H1 (cell line): ENCODE results near the gene SBK2. TPM values are rescaled to one million over a fixed set of nuclear protein-coding genes. Genes with fewer than 3 reads are reported as not detected.

Source experiments
- CBX8 ChIP-seq: fragments of 300-800, 300-1000 bp; sonication (generic); IDR thresholded peaks from 2 replicates; pipeline ENCODE4 v1.7.1; 2016; ENCODE audit warnings: low read depth, low read length, borderline replicate concordance
- CTBP2 ChIP-seq: IDR thresholded peaks from 2 replicates; pipeline ENCODE4 v1.7.0; 2011; ENCODE audit warnings: borderline replicate concordance, mild to moderate bottlenecking, moderate library complexity, mixed read lengths, low read length; ENCODE audit not compliant: insufficient read depth, insufficient read length
- FOSL1 ChIP-seq: IDR thresholded peaks from 2 replicates; pipeline ENCODE4 v1.6.1; 2011; ENCODE audit warnings: mild to moderate bottlenecking, low read depth, low read length, moderate library complexity; ENCODE audit not compliant: insufficient read depth
- GTF2F1 ChIP-seq: IDR thresholded peaks from 2 replicates; pipeline ENCODE4 v1.6.1; 2012; ENCODE audit warnings: low read depth, low read length, improper control_type of control experiment, borderline replicate concordance
- JUND ChIP-seq: IDR thresholded peaks from 2 replicates; pipeline ENCODE4 v1.6.1; 2011; ENCODE audit warnings: mild to moderate bottlenecking, improper control_type of control experiment, low read length
- SAP30 ChIP-seq: fragments of 300-600 bp; sonication (generic); IDR thresholded peaks from 2 replicates; pipeline ENCODE4 v1.7.1; 2012; ENCODE audit warnings: low read length, moderate library complexity, mild to moderate bottlenecking, inconsistent platforms; ENCODE audit not compliant: insufficient read depth, insufficient replicate concordance
- TAF1 ChIP-seq: IDR thresholded peaks from 2 replicates; pipeline ENCODE4 v1.6.1; 2011; ENCODE audit warnings: mild to moderate bottlenecking, low read depth, low read length
- TEAD4 ChIP-seq: IDR thresholded peaks from 2 replicates; pipeline ENCODE4 v1.6.1; 2012; ENCODE audit warnings: low read depth, low read length, inconsistent platforms, mixed read lengths
- polyA plus RNA-seq, 7 experiments: library from polyadenylated mRNA; depleted of rRNA in 3 of 7; stranded (reverse) in 5 of 7; unstranded in 2 of 7; fragments of >200 nt in 5 of 7; fragments of 200-250 nt in 2 of 7; gene quantifications; 1 replicate in 5 of 7; 2 replicates in 1 of 7; 4 replicates in 1 of 7; pipeline versions ENCODE4 v1.2.1 to v1.2.3, GENCODE V29; 2011 to 2013; ENCODE audit warnings: missing spikeins in 2 of 7, mixed read lengths in 2 of 7
- total RNA-seq: library from RNA; stranded (reverse); fragmentation: NEBNext Ultra II Directional; extraction: Animal tissue kit (Norgen Biotek cat#: 25700); gene quantifications from 2 replicates; pipeline ENCODE4 v1.2.1, GENCODE V29; 2021
- TF ChIP-seq, protein P1 (sequence below), 3 experiments: IDR thresholded peaks; 1 replicate in 2 of 3; 2 replicates in 1 of 3; pipeline versions ENCODE4 v1.5.1 to v1.6.1; 2011; ENCODE audit warnings: low read length in 3 of 3, mild to moderate bottlenecking in 3 of 3, inconsistent platforms in 2 of 3, low read depth in 1 of 3, moderate library complexity in 1 of 3; ENCODE audit not compliant: insufficient read depth in 1 of 3; ENCODE audit errors: control extremely low read depth in 1 of 3

The SBK2 gene
- total and polyA plus RNA-seq, 2 of the 8 experiments (the other 6 are each of a cell fraction or from before 2014, with no cell fraction given), result 3.2 to 4.1 TPM

DNA sequence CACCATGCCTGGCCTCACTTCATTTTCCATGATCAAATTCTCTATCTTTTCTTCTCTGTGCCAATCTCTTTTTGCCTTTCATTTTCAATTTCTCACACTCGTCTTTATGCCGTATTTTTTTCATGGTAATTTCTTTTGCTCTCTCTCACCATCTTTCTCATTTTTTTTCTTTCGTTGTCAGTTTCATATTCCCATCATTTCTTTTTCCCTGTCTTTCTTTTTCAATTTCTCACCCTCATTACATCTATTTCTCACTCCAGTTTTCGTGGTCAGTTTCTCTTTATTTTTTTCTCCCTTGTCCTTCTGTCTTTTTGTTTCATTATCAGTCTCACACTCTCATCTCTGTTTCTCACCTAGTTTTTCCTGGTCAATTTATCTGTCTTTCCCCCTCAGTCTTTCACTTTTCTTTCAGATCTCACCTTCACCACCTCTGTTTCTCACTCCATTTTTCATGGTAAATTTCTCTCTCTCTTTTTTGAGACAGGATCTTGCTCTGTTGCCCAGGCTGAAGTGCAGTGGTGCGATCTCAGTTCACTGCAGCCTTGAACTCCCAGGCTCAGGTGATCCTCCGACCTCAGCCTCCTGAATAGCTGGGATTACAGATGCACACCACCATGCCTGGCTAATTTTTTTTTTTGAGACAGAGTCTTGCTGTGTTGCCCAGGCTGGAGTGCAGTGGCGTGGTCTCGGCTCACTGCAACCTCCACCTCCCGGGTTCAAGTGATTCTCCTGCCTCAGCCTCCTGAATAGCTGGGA lies 34.6 kb downstream of the SBK2 start (continued):
- TF ChIP-seq GTF2F1 (no peak), CTBP2 (no peak), FOSL1 (no peak), JUND (no peak), TEAD4 (no peak), SAP30 (no peak), CBX8 (no peak), TAF1 (no peak)
- TF ChIP-seq, protein P1, sequence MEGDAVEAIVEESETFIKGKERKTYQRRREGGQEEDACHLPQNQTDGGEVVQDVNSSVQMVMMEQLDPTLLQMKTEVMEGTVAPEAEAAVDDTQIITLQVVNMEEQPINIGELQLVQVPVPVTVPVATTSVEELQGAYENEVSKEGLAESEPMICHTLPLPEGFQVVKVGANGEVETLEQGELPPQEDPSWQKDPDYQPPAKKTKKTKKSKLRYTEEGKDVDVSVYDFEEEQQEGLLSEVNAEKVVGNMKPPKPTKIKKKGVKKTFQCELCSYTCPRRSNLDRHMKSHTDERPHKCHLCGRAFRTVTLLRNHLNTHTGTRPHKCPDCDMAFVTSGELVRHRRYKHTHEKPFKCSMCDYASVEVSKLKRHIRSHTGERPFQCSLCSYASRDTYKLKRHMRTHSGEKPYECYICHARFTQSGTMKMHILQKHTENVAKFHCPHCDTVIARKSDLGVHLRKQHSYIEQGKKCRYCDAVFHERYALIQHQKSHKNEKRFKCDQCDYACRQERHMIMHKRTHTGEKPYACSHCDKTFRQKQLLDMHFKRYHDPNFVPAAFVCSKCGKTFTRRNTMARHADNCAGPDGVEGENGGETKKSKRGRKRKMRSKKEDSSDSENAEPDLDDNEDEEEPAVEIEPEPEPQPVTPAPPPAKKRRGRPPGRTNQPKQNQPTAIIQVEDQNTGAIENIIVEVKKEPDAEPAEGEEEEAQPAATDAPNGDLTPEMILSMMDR (IDR thresholded peaks at IDR 0.05; ENCODE audit: control extremely low read depth in 1 of 3, insufficient read depth in 1 of 3, low read depth in 1 of 3, low read length in 3 of 3), result no peak
